Activated CD4-positive, CD25-positive, alpha-beta regulatory T cell treated with anti-CD3 and anti-CD28 coated beads, Interleukin-2, amount 50 U/mL, for 24 hours (primary cell): ENCODE results near the gene NADK.

Experiments used
- ATAC-seq, 2 donors: fragments of 150-1000 bp; cut with Tn5 transposase; one replicate each; pipeline ENCODE4 v1.10.0; 2021; ENCODE audit warnings: mild to moderate bottlenecking in 1 of 2, moderate library complexity in 1 of 2

The NADK gene, protein sequence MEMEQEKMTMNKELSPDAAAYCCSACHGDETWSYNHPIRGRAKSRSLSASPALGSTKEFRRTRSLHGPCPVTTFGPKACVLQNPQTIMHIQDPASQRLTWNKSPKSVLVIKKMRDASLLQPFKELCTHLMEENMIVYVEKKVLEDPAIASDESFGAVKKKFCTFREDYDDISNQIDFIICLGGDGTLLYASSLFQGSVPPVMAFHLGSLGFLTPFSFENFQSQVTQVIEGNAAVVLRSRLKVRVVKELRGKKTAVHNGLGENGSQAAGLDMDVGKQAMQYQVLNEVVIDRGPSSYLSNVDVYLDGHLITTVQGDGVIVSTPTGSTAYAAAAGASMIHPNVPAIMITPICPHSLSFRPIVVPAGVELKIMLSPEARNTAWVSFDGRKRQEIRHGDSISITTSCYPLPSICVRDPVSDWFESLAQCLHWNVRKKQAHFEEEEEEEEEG

DNA sequence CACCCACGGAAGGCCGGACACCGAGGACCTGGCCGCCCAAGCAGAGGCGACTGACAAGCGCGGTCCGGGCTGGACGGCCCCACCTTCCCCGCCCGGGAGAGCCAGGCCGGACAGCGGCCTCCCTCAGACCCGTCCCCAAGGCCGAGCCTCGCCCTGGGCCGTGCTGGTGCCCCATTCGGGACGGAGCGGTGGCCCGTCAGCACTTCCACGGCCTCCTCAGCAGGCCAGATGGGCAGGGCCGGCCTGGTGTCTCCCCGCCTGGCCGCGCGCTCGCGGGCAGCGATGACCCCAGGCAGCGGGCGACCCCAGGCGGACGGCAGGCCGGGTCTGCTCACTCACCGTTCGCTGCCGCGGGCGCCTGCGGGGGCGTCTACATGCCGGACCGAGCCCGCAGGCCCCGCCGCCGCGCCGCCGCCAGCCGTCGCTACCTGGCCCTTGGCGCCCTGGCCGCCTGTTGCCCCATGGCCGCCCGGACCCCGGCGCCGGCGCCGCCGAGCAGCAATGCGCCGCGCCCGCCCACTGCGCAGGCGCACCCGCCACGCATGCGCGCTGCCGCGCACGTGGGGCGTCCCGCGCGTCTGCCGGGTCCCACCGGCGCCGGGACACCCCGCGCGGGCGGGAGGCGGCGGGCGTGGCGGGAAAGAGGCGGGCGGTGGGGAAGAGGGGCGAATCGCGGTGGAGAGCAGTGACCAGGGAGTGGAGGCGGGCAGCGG is at the start of gene NADK:
TSS of gene NADK (minus strand) at position 521 of the 713 bp plus-strand sequence. CDS start 13,064 bp downstream, outside the sequence.
- ATAC-seq: peak; percentile 56 to 60

DNA sequence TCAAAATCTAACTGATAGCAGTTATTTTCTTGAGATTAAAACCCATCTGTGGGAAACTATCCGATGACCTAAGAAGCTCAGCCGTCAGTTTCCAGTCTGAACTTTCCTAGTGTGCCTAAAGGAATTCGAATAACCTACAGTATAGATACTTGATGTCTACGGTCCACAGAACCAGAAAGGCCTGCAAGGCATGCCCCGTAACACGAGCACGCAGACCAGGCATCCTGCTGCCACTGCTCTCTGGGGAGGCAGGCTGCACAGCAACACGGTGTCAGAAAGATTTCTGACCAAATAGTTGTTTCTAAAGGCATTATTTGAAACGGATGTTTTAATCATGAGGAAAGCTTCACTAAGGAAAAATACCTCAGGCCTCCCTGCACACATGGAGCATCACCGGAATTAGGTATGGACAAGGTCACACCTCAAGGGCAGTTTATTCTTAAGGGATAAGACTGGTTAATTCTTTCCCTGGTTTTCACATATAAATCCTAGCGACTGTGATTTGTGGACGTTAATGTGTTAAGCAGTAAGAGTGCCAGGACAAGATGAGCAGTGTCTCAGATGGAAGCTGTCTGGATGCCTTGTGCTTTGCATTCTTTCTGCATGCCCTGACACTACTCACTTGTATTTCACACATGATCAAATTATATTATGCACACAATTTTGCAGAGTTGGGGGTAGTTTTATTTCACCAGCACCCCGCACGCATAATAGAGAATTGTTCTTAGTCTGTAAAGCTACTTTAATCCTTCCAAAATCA is 49.0 kb upstream of the NADK start:
- no peak for ATAC-seq

DNA sequence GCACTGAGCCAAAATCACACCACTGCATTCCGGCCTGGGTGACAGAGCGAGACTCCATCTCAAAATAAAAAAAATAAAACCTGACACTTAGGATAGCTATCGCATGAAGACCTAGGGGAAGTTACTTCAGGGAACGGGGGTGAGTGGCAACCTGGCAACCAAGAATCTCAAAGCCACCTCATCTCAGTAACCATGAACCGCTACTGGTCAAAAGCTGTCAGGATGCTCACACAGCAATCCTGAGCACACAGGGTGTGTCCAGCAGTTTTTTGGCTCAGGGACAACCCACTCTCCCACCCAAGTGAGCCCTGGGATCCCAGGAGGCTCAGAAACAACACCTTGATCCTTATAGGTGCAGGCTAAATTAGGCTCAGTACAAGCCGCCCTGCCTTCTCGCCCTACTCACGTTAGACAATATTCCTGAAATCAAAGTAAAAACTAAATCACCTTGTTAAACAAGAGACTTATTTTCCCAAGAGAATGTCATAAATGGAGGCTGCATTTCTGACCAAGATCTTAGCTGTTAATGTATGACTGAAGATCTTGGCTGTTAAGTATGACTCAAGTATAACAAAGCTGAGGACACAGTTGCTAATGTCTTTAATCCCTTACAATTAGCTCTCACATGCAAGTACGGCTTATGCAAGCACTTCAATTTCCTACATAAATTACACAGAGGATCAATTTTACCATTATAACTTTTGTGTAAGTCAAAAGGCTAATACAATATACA is 48.3 kb upstream of the NADK start:
- ATAC-seq: no peak

DNA sequence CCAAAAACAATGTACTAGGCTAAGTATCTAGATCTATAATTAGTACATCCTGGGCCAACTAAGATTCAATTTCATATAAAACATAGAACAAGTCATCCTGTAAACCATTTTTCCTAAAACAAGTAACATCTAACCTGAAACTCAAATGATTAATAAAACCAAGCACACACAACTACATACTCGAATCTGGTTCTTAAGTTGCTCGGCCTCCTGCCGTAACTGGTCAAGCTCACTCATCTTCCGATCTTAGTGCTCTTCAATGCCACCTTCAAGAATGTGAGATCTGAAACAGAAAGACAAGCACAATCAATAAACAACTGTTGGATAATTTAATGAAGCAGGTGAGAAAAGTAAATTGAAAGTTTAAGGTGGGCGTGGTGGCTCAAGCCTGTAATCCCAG is 46.9 kb upstream of the NADK start:
- no peak for ATAC-seq

DNA sequence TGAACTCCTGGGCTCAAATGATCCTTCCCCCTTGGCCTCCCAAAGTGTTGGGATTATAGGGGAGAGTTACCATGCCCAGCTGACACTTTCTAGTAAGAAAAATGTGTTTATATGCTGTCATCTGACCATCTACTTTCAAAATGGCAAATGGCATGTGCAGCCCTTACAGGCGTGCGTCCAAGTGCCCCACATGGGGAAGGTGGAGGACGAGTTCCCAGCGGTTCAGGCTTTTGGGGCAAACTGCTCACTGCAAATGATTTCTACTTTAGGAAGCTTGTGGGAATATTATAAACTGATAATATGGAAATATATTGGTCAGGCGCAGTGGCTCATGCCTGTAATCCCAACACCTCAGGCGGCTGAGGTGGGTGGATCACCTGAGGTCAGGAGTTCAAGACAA is 41.5 kb upstream of the NADK start:
- ATAC-seq: no peak

DNA sequence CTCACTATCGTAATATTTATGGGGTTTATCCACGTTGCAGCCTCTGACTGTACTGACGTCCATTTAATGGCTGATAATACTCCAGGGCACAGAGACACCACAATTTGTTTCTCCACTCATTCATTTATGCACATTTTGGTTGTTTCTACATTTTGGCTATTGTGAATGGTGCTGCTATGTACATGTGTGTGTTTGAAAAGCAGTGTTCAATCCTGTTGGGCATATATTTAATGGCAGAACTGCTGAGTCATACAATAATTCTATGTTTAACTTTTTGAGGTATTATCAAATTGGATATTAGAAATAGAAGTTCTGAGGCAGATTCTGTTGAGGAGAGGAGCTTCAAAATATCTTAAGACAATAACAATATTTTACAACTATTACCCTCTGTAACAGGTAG is 39.0 kb upstream of the NADK start:
- ATAC-seq: no peak

DNA sequence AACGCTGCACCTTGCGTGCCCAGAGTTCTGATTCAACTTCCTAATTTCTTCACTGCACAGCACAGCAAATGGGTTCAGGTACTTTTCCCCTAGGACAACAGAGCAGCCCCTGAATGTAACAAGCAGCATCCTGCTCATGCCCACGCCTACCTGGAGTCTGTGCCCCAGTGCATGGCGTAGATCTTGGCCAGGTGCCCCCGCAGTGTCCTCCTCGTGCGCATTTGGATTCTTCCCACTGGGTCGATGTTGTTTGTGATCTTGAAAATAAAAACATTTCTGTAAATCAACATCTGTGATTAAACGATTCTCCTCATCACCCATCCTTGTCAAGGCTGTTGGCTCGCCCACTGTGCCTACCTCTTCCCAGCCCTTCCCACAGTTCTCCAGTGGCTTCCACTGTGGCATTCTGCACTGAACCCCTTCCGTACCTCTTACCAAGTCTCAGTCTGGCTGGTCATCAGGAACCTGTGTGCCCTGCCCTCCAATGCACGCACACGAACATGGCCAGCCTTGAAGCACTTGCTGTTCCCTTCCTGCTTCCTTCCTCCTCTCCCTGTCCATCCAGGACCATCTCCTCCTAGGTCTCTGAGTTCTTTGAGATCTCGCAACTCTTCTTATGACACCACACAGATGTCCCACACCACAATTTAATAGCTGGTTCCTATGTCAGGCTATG is 37.5 kb upstream of the NADK start:
- no peak for ATAC-seq

DNA sequence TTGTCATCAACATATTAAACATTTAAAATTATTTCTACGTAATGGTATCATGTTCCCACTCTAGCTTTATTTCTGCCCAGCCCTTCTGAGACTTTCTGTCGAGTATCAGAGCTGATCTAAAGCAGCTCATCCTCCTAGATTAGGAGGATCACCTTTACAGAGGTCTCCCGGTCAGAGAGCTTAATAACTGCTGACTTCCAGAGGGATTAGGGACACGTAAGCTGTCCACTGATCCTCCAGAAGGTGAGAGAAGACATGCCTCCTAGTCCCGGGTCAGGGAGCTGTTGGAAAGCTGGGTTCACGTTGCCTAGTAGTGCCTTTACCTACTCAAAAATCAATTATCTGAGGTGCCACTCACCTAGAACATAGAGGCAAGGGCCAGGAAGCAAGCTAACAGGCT is 31.2 kb upstream of the NADK start:
- no peak for ATAC-seq

DNA sequence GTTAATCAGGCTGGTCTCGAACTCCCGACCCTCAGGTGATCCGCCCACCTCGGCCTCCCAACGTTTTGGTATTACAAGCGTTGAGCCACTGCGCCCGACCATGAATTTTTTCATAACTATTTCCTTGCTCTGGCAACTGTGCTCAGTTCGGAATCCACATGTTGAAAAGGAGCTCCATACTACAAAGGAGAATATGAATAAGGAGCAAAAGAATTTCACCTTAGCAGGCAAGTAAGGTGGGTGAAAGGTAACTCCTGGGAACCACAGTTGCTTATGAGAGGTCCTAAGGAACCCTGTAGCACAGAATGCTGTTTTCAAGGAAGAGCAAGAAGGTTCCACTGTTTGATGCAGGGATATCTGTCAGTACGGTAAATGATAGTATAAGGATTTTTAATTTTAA is 29.9 kb upstream of the NADK start:
- ATAC-seq: no peak

DNA sequence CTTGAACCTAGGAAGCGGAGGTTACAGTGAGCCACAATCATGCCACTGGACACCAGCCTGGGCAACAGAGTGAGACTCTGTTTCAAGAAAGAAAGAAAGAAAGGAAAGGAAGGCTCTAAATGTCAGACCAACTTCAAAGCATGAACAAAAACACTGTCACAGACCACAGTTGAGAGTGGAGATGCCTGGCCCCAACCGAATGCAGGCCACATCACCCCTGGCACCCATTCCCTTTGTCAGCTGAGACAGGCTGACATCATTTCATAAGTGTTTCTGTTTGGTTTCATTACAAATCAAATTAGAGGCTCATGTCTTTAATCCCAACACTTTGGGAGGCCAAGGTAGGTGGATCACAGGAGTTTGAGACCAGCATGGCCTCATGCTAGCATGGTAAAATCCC is 28.6 kb upstream of the NADK start:
- no peak for ATAC-seq

DNA sequence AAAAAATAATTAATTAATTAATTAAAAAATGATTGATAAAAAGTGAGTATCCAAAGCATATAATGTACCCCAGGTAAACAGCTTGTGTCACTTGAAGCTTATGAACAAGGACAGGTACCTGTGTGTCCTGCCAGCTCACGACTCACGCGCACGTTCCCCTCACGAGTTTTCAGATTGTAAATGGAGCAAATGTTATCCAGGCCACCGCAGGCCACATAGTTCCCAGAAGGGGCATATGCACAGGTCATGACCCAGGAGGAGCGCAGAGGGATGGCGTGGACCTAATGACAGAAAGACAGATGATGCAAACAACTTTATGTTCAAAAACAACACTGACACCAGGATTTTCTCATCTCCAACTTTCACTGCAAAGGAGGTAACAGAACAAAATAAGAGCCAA is 26.0 kb upstream of the NADK start:
- no peak for ATAC-seq

DNA sequence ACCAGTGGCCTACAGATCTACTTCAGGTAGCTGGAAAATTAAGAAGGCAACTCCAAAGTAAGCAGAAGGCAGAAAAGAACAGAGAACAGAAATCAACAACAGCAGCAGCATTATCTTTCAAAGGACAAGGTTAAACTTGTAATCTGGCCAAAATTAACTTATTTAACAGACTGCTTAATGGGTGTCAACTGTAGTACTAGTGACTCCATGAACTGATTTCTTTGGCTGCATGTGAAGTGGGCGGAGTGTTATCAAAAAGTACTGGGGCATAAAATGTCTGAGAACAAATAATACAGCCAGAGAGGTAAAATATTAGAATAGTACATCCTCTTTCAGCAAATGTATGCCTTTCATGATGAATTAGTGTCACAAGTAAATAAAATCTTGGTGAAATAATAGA is 24.6 kb upstream of the NADK start:
- no peak for ATAC-seq

DNA sequence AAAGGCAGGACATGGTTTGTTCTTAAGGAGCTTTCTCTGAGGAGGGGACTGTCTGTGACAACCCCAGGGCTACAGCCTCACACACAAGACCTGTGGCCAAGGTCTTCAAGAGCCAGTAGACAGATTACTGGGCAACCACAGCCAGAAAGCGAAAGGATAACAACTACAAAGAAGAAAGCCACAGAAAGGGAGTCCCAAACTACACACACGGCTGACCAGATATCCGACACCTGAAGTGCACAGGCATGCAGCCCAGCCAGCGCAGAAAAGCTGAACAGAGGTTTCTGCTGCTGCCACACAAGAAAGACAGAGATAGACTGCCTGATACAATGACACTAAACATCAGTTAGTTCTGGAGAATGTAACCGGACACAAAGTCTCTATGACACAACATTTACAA is 21.4 kb upstream of the NADK start:
- ATAC-seq: peak in 1 of 2 donors; percentile 17

DNA sequence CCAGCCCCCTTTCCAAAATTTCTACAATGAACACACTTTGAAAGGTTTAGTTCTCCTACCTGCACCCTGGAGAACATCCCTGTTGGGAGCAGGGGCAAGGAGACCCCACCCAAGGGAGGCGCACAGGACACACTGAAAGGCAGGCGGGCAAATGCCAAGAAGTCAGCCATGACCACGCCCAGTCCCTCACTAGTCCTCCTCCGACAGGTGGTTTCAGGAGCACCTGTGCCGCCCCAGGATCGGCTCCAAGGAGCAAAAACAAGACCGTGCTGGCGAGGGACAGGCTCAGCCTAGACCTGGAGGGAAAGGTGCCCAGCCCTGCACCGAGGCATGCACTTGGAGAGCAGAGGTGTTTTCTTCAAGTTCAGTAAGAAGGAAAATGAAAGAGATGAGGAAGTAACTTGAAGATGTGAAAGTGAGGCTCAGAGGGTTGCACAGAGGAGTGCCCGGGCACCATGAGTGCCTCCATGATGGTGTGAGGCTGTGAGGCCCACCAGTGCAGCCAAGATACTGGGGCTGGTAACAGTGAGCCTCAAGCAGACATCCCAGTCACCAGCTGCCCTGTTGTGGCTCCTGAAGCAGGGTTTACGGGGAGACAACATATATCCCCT is 19.6 kb upstream of the NADK start:
- peak in 1 of 2 donors; percentile 45 for ATAC-seq

DNA sequence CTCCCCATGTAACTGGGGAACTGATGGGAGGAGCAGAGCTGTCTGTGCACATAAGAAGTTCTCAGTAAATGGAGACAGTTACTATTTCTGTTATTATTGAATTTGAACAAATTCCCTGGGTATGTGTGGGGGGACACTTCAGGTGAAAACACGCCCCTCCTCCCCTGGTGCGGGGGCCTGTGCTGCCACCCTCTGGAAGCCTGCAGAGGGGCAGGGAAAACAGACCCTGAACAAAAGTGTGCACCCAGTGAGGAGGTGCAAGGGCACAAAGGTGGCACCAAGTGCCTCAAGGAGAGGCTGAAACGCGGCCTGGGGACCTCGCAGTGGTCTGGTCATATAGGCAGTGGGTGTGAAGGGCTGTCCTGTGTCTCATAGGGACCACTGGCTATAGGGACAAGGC is 18.2 kb upstream of the NADK start:
- peak in 1 of 2 donors; percentile 36 for ATAC-seq

DNA sequence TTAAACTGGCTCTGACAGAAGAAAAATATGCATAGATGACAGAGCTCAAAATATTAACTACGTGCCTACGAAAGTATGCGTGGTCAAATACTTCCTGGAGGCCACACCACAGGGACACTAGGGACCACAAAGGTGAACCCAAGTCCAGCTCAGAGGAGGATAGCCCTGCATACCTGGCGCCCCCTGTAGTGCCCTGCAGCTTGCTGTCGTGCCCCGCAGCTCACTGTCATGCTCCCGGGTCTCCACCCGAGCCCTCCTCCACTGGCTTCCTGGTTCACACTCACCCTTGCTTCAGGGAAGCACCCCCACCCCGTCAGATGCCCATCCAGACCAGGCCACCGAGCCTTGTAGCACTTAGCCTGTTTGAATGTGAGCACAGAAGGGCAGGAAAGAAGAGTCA is 16.7 kb upstream of the NADK start:
- ATAC-seq: no peak

DNA sequence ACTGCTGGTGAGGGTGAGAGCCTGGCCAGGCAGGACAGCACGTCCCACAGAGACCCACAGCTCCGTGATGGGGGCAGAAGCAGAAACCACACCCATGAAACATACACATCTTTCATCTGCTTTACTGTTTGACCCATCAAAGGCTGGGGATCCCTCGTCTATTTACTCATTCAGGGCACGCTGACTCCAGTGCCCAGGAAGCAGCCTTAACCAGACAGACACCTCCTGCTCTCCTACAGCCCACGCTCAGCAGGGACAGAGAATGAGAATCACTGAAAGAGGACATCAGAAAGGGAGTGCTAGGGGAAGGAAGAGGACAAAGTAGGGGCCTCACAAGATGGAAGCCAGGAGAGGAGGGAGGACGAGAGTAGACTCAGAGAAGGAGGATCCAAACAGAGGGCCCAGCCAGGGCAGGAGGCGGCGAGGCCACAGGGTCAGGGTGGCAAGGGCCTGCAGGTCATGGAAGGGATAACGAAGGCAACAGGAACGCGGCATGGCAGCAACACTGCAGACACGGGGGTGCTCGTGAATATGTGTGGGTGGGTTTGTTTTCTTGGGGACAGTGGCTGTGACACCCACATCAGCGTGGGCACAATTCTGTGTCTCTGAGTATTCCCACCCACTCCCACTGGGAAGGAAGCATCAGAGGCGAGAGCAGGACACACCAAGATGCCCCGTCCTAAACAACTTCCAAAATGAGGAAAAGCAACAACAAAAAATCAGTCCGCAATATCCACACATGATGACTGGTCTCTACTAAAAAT is 15.4 kb upstream of the NADK start:
- no peak for ATAC-seq

DNA sequence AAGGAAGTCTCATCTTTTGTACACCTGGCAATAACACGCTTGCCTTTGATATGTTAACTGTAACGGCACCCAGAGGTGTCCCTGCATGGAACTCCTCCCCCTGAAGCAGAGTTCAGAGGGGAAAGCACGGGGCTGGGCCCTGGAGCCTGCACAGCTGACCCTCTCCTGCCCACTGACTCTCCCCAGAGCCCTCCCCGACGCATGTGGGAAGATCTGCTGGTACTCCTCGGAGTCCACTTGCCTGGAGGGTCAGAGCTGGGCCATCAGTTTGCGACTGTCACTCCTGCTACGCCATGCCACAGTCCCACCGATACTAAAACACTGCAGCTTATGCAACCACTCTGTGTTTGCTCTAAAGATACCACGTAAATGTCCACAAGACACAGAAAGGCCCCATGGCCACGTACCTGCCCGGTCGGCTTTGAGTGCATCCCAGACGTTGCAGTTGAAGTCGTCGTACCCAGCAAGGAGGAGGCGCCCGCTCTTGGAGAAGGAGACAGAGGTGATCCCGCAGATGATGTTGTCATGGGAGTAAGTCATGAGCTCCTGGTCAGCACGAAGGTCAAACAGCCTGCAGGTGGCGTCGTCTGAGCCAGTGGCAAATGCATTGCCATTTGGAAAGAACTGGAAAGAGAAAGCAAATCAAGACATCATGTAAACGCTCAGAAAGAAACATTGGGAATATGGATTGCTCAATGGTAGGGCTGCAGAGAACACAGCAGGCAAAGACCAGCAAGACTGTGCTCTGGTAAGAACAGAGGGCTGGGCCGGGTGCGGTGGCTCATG is 10.6 kb upstream of the NADK start:
- no peak for ATAC-seq

DNA sequence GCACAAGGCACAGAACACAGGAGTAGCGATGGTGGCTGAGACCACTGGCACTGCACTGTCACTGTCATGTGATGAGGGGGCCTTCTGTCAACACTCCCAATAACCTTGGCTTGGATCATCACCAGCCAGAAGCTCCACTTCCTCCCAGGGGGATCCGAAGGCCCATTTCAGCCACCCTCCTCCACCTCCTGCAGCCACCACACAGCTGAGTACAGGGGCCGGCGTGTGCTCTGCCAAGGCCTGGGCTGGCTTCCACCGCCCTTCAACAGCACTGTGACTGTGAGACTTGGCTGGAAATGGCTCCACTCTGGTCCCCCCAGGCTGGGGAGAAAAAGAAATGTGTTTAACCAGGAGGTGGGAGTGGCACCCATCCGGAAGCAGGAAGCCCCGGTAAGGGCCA is 9.9 kb upstream of the NADK start:
- no peak for ATAC-seq
